HG03097 (cell line): ENCODE results near the gene CPSF7.
"Not testable (repeated sequence)": the region's sequence is repeated elsewhere in the genome, so short reads cannot be mapped to it uniquely, and the experiment has no call there.

Experiments used
- ATAC-seq: cut with Tn5 transposase; IDR thresholded peaks from one replicate; pipeline ENCODE4 v1.9.1; 2021; ENCODE audit not compliant: unreplicated experiment, low FRiP score

Gene CPSF7, protein sequence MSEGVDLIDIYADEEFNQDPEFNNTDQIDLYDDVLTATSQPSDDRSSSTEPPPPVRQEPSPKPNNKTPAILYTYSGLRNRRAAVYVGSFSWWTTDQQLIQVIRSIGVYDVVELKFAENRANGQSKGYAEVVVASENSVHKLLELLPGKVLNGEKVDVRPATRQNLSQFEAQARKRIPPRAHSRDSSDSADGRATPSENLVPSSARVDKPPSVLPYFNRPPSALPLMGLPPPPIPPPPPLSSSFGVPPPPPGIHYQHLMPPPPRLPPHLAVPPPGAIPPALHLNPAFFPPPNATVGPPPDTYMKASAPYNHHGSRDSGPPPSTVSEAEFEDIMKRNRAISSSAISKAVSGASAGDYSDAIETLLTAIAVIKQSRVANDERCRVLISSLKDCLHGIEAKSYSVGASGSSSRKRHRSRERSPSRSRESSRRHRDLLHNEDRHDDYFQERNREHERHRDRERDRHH

DNA sequence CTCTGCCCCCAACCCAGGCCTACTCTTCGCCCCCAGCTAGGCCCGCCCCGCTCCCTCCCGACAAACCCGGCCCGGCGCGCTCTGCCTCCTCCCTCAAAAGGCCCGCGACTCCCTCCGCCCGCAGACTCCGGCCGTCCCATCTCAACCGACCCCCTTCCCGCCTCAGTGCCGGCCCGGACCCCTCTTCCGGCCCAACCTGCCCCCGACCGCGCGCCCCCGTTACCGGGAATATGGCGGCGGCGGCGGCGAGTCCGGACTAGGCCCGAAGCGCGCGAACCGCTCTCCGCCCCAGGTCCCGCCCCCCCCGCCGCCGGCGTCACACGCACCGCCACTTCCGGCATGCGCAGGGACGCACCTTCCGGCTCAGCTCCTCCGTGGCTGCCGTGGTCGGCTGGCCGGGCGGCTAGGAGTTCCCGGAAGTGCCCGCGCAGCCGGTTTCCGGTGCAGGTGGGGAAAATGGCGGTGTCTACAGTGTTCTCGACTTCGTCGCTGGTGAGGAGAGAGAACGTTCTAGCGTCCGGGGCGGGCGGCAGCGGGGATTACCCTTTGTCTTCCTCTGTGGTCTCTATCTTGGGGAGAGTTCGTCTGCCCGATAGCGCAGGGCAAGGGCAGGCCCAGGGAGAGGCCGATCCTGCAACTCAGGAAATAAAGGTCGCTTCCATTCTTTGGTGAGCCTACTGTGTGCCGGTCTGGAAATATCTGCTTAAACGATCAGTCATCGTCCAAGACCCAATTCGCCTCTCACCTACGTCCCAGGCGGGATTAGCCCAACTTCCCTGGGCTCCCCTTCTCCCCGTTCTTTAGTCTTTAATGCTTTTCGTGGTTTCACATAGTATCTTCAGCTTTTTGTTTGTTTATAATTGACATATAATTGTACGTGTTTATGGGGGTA is at the start of gene CPSF7, which contains the start of gene SDHAF2:
TSS of gene CPSF7 (minus strand) at position 285 of the 892 bp plus-strand sequence. CDS start 740 bp downstream, outside the sequence.
TSS of gene SDHAF2 (plus strand) at position 434 of the 892 bp plus-strand sequence. CDS start at position 457, 23 bp downstream.
- peak; percentile 85 for ATAC-seq

DNA sequence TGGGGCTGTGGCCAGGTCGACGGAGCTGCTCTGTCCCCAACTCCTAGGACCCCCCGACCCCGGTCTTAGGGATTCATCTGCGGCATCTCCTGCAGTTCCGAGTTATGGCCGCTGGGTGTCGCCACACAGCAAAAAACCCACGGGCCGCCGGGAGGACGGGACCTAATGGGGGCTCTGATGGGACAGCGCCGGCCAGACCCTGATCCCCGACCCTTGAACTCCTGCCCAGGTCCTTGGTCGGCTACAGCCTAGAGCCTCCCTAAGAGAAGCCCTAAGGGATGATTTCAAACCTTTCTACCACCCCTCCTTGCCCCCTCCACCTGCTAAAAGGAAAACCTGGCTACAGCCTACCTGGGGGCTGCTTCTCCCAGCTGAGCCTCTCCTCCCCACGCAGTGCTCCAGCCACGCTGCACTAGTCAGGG is 48.0 kb upstream of the CPSF7 start:
- ATAC-seq = no peak

DNA sequence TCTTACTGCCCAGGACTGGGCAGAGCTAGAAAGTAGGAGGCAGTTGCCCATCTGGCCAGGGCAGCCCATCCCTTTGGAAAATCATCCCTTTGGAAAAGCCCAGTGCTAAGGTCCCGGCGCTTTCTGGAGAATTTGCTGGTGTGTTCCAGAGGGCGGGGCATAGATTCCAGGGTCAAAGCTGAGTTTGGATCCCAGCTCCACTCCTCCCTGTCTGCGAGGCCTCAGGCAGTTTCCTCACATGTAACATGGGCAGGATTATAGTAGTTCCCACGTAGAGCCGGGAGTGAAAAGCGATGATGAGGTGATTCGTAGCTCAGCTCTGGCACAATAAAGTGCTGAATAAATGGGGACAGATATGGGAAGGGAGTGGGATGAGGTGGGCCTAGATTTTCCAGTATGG is 47.4 kb upstream of the CPSF7 start:
- ATAC-seq = no peak

DNA sequence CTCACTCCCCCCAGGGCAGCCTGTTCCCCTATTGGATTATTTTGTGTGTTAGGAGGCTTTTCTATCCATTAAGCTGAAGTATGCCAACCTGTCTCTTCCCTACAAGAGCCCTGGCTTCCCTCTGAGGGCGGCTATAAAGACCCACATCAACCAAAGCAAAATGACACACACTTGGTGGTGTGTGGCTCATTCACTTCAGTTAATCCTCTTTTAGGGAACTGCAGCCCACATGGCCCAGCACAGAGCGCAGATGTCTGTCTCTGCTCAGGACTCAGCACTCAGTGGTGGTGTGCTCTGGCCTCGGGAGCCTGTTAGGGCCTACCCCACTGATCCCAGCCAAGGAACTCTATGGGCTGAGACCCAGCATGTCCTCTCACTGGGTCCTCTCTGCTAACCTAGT is 46.6 kb upstream of the CPSF7 start:
- no peak for ATAC-seq

DNA sequence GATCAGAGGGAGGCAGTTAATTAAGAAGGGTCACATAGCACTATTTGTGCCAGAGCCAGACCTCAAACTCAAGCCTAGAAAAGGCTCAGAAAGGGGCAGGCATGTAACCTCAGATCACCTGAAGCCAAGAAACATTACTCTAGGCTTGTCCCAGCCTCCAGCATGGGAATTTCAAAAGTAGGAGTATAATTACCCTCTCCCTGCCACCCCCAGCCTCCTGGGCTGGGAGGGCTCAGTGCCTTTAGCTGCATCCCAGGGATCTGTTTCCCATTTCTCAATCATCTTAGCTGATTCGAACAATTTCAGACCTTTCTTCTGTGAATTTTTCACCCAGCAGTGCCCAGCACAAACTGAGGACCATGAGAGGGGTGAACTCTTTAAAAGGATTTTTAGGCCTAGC is 45.7 kb upstream of the CPSF7 start:
- ATAC-seq = no peak

DNA sequence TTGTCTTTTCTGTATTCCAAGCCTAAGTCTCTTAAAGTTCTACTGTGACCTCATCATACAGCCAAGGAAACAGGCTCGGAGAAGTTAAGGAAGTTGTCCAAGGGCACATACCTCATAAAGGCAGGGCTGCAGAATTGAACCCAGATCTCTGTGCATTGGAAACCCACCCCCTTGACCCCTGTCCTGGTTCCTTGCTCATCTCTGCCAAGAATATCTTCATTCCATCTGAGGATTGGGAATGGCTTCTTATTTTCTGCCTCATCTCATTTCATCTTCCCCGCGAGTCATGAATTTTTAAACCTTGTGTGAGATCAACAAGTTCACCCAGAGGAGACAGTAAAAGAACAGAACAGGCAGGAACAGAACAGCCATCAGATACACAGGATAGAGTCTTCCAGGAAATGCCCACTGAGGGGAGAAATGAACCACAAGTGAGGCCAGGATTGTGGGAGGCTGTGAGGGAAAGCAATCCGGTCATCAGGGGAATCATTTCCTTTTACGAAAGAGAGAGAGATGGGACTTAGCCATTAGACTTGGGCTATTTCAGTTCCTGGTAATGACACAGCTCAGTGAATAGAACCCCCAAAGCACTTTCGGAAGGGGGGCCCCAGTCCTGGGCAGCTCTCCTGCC is 44.4 kb upstream of the CPSF7 start:
- no peak for ATAC-seq

DNA sequence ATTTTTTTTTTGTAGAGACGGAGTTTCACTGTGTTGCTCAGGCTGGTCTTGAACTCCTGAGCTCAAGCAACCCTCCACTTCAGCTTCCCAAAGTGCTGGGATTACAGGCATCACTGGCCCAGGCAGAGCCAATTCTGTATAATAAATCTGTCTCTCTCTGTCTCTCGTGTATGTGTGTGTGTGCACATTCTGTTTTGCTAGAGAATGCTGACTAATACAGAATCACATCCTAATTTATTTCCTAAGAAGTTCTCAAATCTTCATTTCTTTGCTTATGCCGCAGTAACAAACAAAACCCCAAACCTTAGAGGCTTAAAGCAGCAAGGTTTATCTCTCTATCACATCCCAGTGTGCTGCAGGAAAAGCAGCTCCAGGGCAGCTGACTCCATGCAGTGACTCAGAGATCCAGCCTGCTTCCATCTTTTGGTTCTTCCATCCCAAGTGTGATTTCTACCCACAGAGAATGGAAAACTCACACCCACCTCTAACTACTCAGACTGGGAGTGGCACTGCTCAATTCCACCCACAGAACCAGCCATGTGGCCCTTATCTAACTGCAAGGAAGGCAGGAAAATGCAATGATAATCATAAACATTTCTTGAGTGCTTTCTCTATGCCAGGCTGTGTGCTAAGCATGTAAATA is 43.7 kb upstream of the CPSF7 start:
- ATAC-seq = no peak

DNA sequence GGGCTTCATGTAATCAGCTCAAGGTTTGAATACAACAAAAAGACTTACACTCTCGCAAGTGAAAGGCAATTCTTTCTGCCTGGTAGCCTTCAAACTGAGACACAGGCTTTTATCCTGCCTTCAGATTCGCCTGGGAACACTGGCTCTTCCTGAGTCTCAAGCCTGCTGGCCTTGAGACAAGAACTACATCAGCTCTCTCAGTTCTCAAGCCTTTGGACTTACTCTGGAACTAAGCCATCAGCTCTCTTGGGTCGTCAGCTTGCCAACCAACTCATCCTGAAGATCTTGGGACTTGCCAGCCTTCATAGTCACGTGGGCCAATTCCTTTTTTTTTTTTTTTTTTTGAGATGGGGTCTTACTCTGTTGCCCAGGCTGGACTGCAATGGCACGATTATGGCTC is 43.1 kb upstream of the CPSF7 start:
- ATAC-seq = no peak

DNA sequence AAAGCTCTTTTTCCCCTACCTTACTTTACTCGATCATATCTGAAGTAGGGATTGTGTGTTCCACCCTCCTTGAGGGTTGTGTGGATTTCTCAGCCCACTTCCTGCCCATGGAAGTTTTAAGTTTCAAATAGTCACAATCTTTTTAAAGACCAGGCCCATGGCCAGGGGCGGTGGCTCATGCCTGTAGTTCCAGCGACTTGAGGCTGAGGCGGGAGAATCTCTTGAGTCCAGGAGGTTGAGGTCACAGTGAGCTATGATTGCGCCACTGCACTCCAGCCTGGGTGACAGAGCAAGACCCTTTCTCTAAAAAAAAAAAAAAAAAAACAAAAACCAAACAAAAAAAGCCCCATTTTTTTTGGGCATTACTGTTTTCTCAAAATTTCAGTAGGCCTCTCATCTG is 42.5 kb upstream of the CPSF7 start:
- ATAC-seq = no peak

DNA sequence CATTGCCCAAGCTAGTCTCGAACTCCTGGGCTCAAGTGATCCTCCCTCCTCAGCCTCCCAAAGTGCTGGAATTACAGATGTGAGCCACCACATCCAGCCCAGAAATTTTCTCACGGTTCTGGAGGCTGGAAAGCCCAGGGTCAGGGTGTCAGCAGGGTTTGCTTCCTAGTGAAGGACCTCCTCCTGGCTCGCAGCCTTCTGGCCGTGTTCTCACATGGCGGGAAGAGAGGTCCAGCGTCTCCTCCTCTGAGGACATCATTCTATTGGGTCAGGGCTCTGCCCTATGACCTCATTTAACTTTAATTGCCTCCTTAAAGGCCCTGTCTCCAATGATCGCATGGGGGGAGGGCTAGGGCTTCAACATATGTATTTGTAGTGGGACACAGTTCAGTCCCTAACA is 38.2 kb upstream of the CPSF7 start:
- ATAC-seq = no peak

DNA sequence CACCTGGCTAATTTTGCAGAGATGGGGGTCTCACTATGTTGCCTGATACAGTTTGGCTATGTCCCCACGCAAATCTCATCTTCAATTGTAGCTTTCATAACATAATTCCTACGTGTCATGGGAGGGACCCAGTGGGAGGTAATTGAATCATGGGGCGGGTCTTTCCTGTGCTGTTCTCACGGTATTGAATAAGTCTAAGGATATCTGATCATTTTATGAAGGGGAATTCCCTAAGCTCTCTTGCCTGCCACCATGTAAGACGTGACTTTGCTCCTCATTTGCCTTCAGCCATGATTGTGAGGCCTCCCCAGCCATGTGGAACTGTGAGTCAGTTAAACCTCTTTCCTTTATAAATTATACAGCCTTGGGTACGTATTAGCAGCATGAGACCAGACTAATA is 37.8 kb upstream of the CPSF7 start:
- ATAC-seq = not testable (repeated sequence)

DNA sequence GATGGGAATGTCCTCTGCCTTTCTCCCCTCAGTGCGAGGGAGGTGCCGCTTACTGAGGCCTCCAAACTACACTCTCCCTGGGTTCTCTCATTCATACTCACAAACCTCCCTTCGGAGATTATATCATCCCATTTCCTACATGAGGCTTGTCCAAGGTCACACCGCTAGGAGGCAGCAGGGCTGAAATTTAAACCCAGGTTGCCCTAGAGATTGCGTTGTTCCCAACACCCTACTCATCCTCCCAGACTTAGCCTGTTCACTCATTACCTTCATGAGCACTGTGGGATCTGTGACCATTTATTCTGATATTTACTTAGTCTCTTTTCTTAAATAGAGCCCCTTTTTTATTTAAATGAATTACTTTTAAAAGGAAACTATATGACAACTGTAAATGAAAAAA is 31.2 kb upstream of the CPSF7 start:
- ATAC-seq = no peak

DNA sequence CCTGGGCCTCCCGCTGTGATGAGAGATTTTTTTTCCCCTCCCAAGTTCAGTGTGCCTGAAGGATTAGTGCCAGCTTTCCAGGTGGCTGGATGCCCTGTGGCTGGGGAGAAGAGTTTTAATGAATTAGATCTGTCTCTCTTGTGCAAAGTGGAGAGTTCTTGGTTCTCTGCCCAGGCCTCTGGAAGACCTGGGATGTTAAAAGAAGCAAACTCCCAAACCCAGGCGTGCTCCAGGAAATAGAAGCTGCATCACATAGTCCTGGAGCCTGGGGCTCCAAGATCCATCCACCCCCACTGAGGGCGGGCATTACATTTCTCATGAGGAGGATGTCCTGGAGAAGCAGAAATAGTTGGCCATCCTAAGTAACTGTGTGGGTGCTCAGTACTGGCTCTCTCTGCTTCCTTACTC is 30.7 kb upstream of the CPSF7 start:
- no peak for ATAC-seq

DNA sequence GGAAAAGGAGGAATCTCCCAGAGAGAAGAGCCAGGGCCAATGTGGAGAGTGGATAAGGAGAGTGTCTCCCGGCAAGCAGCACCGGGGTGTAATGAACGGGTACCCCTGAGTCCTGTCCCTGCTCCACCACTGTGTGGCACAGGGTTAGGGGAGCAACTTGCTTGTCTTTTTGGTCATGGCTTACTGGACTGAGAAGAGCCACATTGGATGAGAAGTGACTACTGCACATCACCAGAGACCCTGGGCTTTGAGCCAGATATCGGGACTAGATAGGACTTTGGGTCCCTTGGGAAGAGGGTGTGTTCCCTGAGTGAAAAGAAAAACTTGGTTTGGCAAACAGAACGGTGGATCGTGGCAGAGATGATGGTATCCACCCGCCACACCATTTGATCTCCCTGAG is 24.7 kb upstream of the CPSF7 start:
- ATAC-seq = no peak

DNA sequence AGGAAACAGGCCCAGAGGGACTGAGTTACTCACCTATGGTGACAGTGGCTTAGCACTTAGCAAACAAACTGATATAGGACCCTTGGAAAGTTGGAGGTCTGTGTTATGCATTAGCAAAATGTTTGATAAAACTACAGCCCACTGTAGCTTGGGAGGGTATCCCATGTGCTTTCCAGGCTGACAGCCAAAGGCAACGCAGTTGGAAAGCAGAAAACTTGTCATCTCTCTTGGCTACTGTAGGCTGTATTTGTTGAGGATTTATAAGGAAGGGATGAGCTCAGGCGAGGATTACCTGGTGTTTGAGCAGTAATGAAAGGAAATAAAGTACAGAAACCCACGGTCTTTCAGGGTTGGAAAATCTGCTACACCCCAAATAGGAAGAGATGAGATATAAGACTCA is 23.9 kb upstream of the CPSF7 start:
- ATAC-seq = no peak

DNA sequence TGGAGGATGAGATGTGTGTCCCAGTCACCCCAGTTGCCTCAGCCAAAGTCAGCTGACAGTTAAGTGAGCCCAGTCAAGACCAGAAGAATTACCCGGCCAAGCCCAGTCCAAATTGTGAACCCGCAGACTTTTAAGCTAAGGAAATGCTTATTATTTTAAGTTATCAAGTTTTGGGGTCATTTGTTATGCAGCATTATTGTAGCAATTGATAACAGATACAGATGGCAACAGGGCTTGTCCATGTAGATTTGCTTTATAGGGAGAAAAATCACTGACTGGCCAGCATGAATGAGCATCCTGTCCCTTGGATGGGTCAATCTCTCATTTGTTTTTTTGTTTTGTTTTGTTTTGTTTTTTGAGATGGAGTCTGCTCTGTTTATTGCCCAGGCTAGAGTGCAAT is 23.1 kb upstream of the CPSF7 start:
- ATAC-seq = no peak

DNA sequence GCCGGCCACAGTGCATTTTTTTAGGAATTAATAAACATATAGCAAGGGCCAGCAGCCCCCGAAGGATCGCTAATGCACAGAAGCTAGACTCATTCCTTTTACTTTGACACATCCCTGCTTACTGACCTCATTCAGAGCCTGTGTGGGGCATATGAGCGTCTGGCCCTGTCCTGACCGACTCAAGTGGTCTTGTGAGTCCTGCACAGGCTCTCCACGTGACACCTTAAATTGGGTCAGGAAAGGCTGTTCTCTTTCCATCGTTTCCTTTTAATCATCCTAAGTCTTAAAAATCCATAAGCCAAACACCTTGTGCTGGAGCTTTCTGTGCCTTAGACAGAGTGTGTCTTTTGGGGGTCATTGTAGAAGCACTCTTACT is 18.8 kb upstream of the CPSF7 start:
- no peak for ATAC-seq

DNA sequence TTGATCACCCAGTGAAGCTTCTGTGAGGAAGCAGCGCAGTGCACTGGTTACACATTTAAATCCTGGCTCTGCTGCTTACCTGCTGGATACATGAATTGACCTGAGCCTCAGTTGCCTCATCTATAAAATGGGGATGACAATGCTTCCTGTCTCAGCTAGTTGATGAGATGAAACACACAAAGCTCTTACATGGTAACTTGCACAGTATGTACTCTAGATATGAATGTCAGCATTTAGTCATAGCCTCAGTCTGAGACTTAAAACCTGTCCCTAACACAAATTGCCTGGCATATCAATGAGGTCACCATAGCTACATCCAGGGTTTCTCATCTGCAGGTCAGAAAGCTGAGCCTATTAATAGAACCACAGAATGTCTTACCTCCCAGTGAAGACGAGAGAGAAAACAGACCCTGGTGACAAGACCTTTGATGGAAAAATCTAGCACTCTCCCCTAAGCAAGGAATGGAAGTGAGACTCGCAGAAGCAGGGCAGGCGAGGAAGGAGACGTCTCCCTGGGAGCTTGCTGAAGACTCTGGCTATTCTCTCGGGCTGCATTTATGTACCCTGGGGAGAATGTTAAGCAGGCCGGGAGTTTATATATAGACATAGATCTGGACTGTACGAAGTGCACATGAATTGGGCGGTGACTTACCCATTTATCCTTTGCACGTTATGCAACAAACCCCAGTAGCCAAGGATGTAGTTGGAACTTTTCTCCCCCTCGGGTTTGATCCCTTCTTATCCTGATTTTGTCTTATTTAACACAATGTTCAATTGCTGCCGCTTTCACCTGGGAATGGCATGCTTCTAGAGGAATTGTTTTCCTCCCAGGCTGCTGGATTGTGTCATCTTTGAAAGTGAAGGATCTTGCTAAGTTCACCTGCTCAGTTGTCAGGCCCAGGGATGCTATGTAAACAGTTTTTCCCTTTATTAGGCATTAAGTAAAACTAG is 18.1 kb upstream of the CPSF7 start:
- ATAC-seq = no peak

DNA sequence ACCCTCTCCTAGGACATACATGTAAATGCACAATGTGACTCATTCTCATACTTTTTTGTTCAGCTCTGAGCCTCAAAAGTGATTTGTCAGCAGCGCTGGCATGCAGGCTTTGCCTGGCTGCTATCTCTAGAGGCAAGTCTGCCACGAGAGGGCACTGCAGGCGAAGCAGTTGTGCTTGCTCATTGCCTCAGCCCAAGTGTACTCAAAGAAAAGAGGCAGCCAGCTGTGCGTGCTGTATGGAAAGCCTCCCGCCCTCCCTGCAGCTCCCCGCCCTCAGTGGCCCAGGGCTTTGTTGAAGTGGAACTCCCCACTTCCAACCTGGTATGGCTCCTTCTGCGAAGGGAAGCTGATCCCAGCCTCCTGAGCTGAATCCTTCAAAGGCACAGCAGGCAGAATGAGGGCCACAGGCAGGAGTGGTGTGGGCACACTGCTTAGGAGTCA is 16.5 kb upstream of the CPSF7 start:
- no peak for ATAC-seq
